Superior temporal gyrus (tissue), 1 donor: ENCODE results near the gene SNRNP27.
"Not testable (repeated sequence)": the region's sequence is repeated elsewhere in the genome, so short reads cannot be mapped to it uniquely, and the experiment has no call there.

Source experiments
- DNase-seq: peaks from one replicate; pipeline ENCODE4 v3.0.0-alpha.2; 2016; ENCODE audit errors: extremely low spot score

The SNRNP27 gene

DNA sequence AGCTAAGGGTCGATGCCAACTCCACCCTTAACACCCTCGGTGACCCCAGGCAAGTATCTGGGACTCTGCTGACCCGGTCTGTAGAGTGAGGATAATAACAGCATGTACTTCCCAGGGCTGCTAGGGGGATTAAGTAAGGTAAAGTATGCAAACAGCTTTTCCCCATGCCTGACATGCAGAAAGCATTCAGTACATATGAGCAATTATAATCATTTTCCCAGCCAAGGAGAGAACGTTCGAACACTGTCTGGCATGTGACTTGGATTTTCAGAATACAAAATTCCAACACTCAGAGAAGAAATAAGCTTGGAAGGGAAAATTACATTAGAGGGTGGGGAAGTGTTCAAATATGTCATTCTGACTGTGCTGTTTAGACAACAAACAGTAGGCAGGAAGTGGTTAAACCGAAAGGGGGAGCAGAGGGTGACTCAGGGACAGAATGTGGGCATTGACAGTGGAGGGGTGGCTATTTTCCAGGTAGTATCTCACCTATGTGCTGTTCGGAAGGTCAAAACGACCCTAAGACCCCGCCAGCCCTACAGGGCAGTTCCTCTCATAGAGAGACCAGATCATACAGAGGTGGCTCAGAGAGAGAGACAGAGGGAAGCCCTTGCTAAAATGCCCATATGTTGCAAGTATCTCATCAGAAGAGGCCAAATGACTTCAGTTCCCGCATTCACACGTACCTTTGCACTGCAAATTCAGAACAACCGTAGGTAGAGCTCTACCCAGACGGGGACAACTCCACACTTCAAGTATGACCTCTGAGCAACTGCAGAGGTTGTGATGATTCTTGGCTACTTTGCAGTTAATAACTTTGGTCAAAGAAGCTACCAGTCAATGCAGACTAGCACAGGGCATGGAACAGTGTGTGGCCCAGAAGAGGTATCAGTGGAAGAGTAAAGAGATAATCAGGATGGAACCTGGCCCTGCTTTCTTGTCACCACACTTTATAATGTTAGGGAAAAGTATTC lies 52.9 kb downstream of the SNRNP27 start:
- DNase-seq: no peak

DNA sequence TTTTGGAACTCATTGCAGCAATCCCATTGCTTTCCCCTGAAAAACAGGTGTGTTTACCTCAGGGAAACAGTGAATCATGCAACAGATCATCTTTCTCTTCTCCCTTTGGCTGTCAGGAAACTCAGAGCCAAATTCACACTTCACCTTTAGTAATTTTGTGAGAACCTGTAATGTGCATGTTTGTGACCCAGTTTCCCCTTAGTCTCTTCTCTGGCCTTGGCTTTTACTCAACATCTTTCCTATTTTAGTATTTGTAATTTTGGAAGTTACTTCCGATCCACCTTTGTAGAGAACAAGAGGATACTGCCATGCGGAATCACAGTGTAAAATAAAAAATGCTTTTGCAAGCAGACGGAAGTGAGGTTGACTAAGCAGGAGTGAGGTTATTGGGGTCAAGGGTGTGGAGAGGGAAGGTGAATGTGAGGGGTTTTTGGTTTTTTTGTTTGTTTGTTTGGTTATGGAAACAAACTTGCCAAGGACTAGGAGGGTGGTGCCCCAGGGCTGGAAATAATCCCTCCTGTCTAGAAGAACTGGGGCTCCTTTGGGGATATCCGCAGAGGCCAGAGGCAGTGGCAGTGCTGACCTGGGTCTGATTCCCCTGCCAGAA lies 53.7 kb downstream of the SNRNP27 start:
- no peak for DNase-seq

DNA sequence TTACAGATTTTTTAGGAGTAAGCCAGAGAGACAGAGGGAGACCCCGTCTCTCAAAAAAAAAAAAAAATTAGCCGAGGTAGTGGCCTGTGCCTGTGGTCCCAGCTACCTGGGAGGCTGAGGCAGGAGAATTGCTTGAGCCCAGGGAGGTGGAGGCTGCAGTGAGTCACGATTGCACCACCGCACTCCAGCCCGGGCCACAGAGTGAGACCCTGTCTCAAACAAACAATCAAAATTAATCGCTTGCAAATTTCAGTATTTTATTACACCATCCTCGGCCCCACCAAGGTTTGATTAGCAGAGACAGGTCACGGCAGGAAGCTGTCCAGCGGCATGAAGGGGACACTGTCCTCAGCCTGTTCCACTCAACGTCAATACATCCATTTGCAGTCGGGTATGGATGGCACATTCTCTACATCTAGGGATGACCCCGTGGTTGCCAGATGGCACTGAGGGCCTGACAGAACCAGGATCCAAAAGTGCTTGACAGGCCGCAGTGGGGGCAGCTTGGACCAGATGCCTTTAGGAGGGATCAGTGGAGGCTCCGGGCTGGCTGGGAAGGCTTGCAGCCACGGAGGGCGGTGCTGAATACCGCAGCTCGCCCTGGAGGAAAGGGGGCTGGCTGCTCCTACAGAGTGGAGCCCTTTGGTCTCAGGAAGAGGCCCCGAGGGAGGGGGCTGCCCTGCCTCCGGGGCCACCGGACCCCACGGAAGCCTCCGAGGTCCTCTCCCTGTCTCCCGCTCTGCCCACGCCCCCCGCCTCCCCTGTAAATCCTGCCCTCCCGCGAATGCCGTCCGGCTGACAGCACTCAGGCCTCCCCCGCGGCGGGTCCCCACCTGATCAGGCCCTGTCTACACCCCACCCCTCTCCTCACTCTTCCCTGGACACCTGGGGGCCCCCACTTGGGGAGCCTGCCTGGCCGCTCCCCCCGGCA lies 54.5 kb downstream of the SNRNP27 start:
- no peak for DNase-seq

DNA sequence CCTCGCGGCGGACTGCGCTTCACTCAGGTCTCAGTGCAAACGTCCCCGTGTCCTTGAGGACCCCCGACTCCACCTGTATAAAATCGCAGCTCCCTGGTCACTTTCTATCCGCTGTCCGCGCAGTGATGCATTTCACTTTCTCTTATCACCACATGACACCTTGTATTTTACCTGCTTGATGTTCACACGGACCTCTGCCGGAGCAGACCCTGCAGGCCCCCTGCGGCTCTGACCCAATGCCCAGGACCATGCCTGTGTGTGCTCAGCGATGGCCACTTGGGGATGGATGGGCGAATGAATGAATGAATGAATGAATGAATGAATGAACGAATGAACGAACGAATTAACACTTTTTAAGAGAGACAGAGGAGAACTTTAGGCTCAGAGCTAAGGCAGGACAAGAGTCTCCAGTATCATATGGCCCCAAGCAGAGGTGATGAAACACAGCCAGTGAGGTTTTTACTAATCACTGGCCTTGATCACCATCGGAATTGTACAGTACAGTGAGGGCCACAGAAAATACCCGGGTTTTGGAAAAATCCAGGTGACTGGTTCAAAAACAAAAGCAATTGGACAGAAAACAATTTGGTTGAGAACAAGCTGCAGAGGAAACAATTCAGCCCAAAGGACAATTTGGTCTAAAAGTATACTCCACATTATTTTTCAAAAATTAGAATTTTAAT lies 55.3 kb downstream of the SNRNP27 start:
- DNase-seq: no peak

DNA sequence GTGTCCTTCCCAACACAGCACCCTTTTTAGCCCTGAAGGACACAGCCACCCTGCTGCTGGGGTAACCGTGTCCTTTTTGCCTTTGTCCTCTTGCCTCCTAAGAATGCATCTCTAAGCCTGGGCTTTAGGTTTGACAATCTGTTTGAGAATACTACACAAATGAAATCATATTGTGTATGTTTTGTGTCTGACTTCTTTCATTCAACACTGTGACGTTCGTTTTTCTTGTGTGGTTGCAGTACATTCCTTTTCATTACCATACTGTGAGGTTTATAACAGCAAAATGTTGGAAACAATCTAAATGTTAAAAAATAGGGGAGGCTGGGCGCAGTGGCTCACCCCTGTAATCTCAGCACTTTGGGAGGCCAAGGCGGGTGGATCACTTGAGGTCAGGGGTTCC lies 56.5 kb downstream of the SNRNP27 start:
- no peak for DNase-seq

DNA sequence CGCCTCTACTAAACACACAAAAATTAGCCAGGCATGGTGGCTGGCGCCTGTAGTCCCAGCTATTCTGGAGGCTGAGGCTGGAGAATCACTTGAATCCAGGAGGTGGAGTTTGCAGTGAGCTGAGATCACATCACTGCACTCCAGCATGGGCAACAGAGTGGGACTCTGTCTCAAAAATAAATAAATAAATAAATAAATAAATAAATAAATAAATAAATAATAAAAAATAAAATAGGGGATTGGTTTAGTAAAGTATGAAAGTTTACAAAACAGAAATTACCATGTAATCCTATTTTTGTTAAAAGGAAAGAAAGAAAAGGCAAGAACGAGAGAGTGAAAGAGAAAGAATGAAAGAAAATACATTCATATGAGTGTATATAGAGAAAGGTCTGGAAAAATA lies 56.9 kb downstream of the SNRNP27 start:
- not testable (repeated sequence) for DNase-seq

DNA sequence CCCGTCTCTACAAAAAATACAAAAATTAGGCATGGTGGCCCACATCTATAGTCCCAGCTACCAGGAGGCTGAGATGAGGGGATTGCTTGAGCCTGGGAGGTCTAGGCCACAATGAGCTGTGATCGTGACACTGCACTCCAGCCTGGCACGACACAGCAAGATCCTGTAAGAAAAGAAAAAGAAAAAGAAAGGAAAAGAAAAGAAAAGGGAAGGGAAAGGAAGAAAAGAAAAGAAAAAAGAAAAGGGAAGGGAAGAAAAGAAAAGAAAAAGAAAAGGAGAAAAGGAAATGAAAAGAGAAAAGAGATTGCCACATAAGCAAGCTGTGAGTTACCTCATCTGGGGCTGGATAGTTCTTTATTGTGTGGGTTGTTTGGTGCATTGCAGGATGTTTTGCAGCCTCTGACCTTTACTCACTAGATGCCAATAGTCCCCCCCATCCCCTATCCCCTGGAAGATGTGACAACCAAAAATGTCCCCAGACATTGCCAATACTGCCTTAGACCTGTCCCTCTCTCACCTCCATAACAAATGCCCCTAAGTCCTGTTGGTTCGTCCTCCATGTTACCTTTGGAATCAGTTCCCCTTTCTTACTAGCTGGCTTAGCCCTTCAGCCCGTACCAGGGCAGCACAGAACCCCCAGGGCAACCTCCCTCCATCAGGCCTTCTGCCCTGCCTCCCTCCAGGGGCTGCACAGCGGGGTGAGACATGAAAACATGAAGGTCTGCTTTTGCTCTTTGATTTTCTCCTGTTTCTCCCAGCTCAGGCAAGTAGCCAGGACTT lies 58.8 kb downstream of the SNRNP27 start:
- DNase-seq: no peak

DNA sequence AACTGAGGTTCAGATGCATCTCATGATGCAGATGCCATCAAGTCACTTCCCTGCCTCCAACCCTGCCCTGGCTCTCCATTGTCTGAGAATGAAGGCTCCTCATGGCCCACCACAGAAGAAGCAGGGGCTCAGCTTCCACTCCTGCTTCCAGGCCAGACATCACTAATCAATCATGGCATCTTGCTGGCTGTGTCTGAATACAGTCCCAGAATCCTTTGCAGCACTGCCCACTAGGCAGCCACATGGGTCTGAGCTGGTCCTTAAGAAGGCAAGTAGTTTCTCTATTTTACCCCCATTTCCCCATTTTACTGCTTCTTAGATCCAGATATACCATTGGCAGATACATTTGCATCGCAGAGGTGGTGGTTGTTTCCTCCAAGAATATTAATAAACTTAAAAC lies 60.3 kb downstream of the SNRNP27 start:
- no peak for DNase-seq
